ENCODE data around the gene CKAP4. TPM values are rescaled to one million over a fixed set of nuclear protein-coding genes. Genes with fewer than 3 reads are reported as not detected.
A peak's percentile ranks its signal among the peaks of the same experiment; 100 is the strongest.

CKAP4 gene
- total RNA-seq, 4 donors from 2014 or later: 28.7 to 51.6 (median 38.8) TPM

GRCh38 chr12:106281804-106282203 lies 34.0 kb upstream of the CKAP4 start:
- H3K4me1 ChIP-seq: peaks cover 0 to 5% (median 0%) of the 10 kb centered on the region in 4 donors
- intact Hi-C loops (cut with DNase I): loop anchor here (2.0 to 5.0 kb wide), 2 partner anchors 55 to 860 kb away; no protein-coding TSS in a partner anchor
- no peak overlapping the region for H3K27ac ChIP-seq (replicated peaks in 1 of 4)
- peak; percentile 12 for DNase-seq (ENCODE audit: extremely low spot score)
- H3K4me3 ChIP-seq: no peak overlapping the region
- H3K27me3 ChIP-seq: no peaks in the 10 kb centered on the region
- H3K9me3 ChIP-seq: peaks cover 0 to 11% (median 6%) of the 10 kb centered on the region in 4 donors
- 86% methylated on average over 4 of the region's 4 CpGs for WGBS
- TF ChIP-seq EP300 (IDR thresholded peaks at IDR 0.05) (no peak), POLR2AphosphoS5 (IDR thresholded peaks at IDR 0.05) (no peak), CTCF (IDR thresholded peaks at IDR 0.05) (no peak), POLR2A (IDR thresholded peaks at IDR 0.05; ENCODE audit: low read depth) (no peak)
- no peaks in the 10 kb centered on the region for H3K36me3 ChIP-seq

DNA sequence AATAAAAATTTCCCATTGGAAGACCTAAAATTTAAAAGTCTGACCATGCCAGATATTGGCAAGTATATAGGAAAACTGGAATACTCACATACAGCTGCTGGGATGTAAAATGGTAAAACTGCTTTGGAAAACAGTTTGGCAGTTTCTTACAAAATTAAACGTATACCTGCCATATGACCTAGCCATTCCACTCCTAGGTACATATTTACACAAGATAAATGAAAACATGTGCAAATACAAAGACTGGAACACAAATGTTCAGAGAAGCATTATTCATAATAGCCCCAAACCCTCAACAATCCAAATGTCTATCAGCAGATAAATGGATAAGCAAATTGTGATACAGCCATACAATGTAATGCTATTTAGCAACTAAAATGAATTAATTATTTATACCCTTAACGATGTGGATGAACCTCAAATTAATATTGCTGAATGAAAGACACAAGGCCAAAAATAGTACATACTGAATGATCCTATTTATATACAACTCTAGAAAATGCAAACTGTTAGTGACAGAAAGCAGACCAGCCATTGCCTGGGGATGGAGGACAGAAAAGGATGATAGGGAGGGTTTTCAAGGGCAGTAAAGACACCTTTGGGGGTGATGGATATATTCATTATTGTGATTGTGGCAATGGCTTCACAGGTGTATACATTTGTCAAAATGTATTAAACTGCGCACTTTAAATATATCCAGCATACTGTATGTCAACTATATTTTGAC lies 33.4 kb upstream of the CKAP4 start:
- no peaks in the 10 kb centered on the region for H3K27me3 ChIP-seq
- TF ChIP-seq CTCF (IDR thresholded peaks at IDR 0.05) (no peak), POLR2AphosphoS5 (IDR thresholded peaks at IDR 0.05) (no peak), EP300 (IDR thresholded peaks at IDR 0.05) (no peak), POLR2A (IDR thresholded peaks at IDR 0.05; ENCODE audit: low read depth) (no peak)
- H3K9me3 ChIP-seq: peaks cover 0 to 11% (median 6%) of the 10 kb centered on the region in 4 donors
- intact Hi-C loops (cut with DNase I): loop anchor here (5.0 kb wide), 1 partner anchor 859 kb away; no protein-coding TSS in a partner anchor
- DNase-seq (ENCODE audit: extremely low spot score): peak; percentile 3
- H3K36me3 ChIP-seq: no peaks in the 10 kb centered on the region
- peaks cover 0 to 5% (median 0%) of the 10 kb centered on the region in 4 donors for H3K4me1 ChIP-seq
- 76% methylated on average over 3 of the region's 3 CpGs for WGBS
- H3K4me3 ChIP-seq: no peak overlapping the region
- H3K27ac ChIP-seq (replicated peaks in 1 of 4): no peak overlapping the region

- intact Hi-C loops (cut with DNase I): loop anchor here (5.0 kb wide), 1 partner anchor 858 kb away; no protein-coding TSS in a partner anchor
- no peak for TF ChIP-seq POLR2A (IDR thresholded peaks at IDR 0.05; ENCODE audit: low read depth)
- TF ChIP-seq CTCF (IDR thresholded peaks at IDR 0.05): no peak
- no peak for TF ChIP-seq EP300 (IDR thresholded peaks at IDR 0.05)
- no peak for TF ChIP-seq POLR2AphosphoS5 (IDR thresholded peaks at IDR 0.05)
Measured at GRCh38 chr12:106280106-106280505, 32.3 kb upstream of the CKAP4 start.

DNA sequence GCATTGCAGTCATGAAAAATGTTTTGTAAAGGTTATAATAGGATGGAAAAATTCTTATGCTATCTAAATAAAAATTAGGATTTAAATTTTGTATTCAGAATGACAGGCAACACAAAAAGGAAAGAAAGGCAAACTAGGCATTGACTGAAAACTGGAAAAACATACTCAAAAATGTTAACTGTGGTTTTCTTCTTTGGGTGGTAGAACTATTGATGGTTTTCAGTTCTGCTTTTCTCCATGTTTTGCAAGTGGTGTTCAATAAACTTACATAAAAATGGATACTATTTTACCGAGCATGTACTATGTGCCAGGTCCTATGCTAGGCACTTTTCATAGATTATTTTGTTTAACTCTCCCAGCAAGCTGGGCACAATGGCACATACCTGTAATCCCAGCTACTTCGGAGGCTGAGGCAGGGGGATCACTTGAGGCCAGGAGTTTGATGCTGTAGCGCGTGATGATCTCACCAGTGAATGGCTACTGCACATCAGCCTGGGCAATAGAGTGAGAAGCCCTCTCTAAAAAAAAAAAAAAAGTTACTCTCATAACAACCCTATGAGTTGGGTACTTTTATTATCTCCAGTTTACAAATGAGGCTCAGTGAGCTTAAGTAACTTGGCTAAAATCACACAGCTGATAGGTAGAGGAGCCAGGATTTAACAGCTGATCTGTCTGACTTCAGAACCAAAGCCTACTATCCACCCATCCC lies 28.4 kb upstream of the CKAP4 start:
- Histone ChIP-seq H3K36me3 (no peaks in the 10 kb centered on the region), H3K27ac (replicated peaks in 1 of 4) (no peak overlapping the region), H3K9me3 (no peaks in the 10 kb centered on the region), H3K4me1 (no peaks in the 10 kb centered on the region), H3K27me3 (no peaks in the 10 kb centered on the region), H3K4me3 (no peak overlapping the region)
- 88% methylated on average over 4 of the region's 4 CpGs for WGBS
- TF ChIP-seq POLR2A (IDR thresholded peaks at IDR 0.05; ENCODE audit: low read depth) (no peak), EP300 (IDR thresholded peaks at IDR 0.05) (no peak), CTCF (IDR thresholded peaks at IDR 0.05) (no peak), POLR2AphosphoS5 (IDR thresholded peaks at IDR 0.05) (no peak)
- intact Hi-C loops (cut with DNase I): no loop called here
- DNase-seq (ENCODE audit: extremely low spot score): peak; percentile 31

More at GRCh38 chr12:106280106-106280505, 32.3 kb upstream of the CKAP4 start:
- Histone ChIP-seq H3K27me3 (no peaks in the 10 kb centered on the region), H3K9me3 (peaks cover 0 to 11% (median 6%) of the 10 kb centered on the region in 4 donors), H3K4me1 (peaks cover 0 to 5% (median 0%) of the 10 kb centered on the region in 4 donors), H3K27ac (replicated peaks in 1 of 4) (no peak overlapping the region), H3K36me3 (no peaks in the 10 kb centered on the region), H3K4me3 (no peak overlapping the region)
- DNase-seq (ENCODE audit: extremely low spot score): peak; percentile 14
- 79% methylated on average over 4 of the region's 4 CpGs for WGBS

Measured in esophagus muscularis mucosa (tissue), 4 donors.